ENCODE results near the gene ABTB2. TPM values are rescaled to one million over a fixed set of nuclear protein-coding genes. Genes with fewer than 3 reads are reported as not detected.

The ABTB2 gene
- total RNA-seq, 1 donor from 2014 or later, result 3.1 TPM

- H3K27ac Mint-ChIP-seq, result no peak overlapping the region
- DNase-seq (ENCODE audit: low spot score in 2 of 2, unreplicated experiment in 2 of 2), result no peak
- H3K4me3 Mint-ChIP-seq, result no peak overlapping the region
- TF ChIP-seq CTCF (IDR thresholded peaks at IDR 0.05; ENCODE audit: unreplicated experiment), result no peak
- peaks cover 7% of the 10 kb centered on the region for H3K4me1 Mint-ChIP-seq
- peaks cover 18% of the 10 kb centered on the region for H3K36me3 Mint-ChIP-seq
- H3K27me3 Mint-ChIP-seq (ENCODE audit: low read depth), result no peaks in the 10 kb centered on the region
- H3K9me3 Mint-ChIP-seq, result no peaks in the 10 kb centered on the region
Measured at GRCh38 chr11:34148504-34149165, 209.2 kb downstream of the ABTB2 start.

GRCh38 chr11:34147581-34147980 is 210.2 kb downstream of the ABTB2 start:
- no peak overlapping the region for H3K27ac Mint-ChIP-seq
- H3K27me3 Mint-ChIP-seq (ENCODE audit: low read depth), result no peaks in the 10 kb centered on the region
- no peak for DNase-seq (ENCODE audit: low spot score in 2 of 2, unreplicated experiment in 2 of 2)
- peaks cover 28% of the 10 kb centered on the region for H3K36me3 Mint-ChIP-seq
- no peak for TF ChIP-seq CTCF (IDR thresholded peaks at IDR 0.05; ENCODE audit: unreplicated experiment)
- H3K9me3 Mint-ChIP-seq, result no peaks in the 10 kb centered on the region
- H3K4me1 Mint-ChIP-seq, result peaks cover 7% of the 10 kb centered on the region
- H3K4me3 Mint-ChIP-seq, result no peak overlapping the region

GRCh38 chr11:34146866-34147265 is 210.9 kb downstream of the ABTB2 start:
- no peak for DNase-seq (ENCODE audit: low spot score in 2 of 2, unreplicated experiment in 2 of 2)
- Mint-ChIP-seq H3K27ac (no peak overlapping the region), H3K4me3 (no peak overlapping the region), H3K4me1 (peaks cover 7% of the 10 kb centered on the region), H3K9me3 (no peaks in the 10 kb centered on the region), H3K27me3 (ENCODE audit: low read depth) (no peaks in the 10 kb centered on the region), H3K36me3 (peaks cover 30% of the 10 kb centered on the region)
- TF ChIP-seq CTCF (IDR thresholded peaks at IDR 0.05; ENCODE audit: unreplicated experiment), result no peak

- Mint-ChIP-seq H3K9me3 (no peaks in the 10 kb centered on the region), H3K36me3 (peaks cover 32% of the 10 kb centered on the region), H3K4me1 (peaks cover 7% of the 10 kb centered on the region), H3K27ac (no peak overlapping the region), H3K4me3 (no peak overlapping the region), H3K27me3 (ENCODE audit: low read depth) (no peaks in the 10 kb centered on the region)
- no peak for TF ChIP-seq CTCF (IDR thresholded peaks at IDR 0.05; ENCODE audit: unreplicated experiment)
- no peak for DNase-seq (ENCODE audit: low spot score in 2 of 2, unreplicated experiment in 2 of 2)
Measured at GRCh38 chr11:34146411-34146810, 211.4 kb downstream of the ABTB2 start.

- Mint-ChIP-seq H3K9me3 (no peaks in the 10 kb centered on the region), H3K4me1 (peaks cover 7% of the 10 kb centered on the region), H3K27ac (no peak overlapping the region), H3K27me3 (ENCODE audit: low read depth) (no peaks in the 10 kb centered on the region), H3K36me3 (peaks cover 32% of the 10 kb centered on the region), H3K4me3 (no peak overlapping the region)
- TF ChIP-seq CTCF (IDR thresholded peaks at IDR 0.05; ENCODE audit: unreplicated experiment), result no peak
- no peak for DNase-seq (ENCODE audit: low spot score in 2 of 2, unreplicated experiment in 2 of 2)
Measured at GRCh38 chr11:34145847-34146381, 211.9 kb downstream of the ABTB2 start.
